ENCODE results near the gene PCSK9.

The PCSK9 gene

GRCh38 chr1:55043011-55043410, 3.7 kb downstream of the PCSK9 start:
- in situ Hi-C loops (cut with MboI; ENCODE audit: low sequenced_read_pairs) = no loop called here

GRCh38 chr1:55043726-55044125, 4.4 kb downstream of the PCSK9 start:
- in situ Hi-C loops (cut with MboI; ENCODE audit: low sequenced_read_pairs) = no loop called here

- in situ Hi-C loops (cut with MboI; ENCODE audit: low sequenced_read_pairs) = no loop called here
Observed at GRCh38 chr1:55044617-55045397, 5.5 kb downstream of the PCSK9 start.

- in situ Hi-C loops (cut with MboI; ENCODE audit: low sequenced_read_pairs) = no loop called here
Observed at GRCh38 chr1:55045430-55045829, 6.1 kb downstream of the PCSK9 start.

GRCh38 chr1:55046871-55047270, 7.5 kb downstream of the PCSK9 start:
- in situ Hi-C loops (cut with MboI; ENCODE audit: low sequenced_read_pairs) = no loop called here

GRCh38 chr1:55047611-55048010, 8.3 kb downstream of the PCSK9 start:
- in situ Hi-C loops (cut with MboI; ENCODE audit: low sequenced_read_pairs) = no loop called here

- in situ Hi-C loops (cut with MboI; ENCODE audit: low sequenced_read_pairs) = no loop called here
Observed at GRCh38 chr1:55048453-55049270, 9.3 kb downstream of the PCSK9 start.

GRCh38 chr1:55049271-55049913, 10.0 kb downstream of the PCSK9 start:
- in situ Hi-C loops (cut with MboI; ENCODE audit: low sequenced_read_pairs) = no loop called here

- in situ Hi-C loops (cut with MboI; ENCODE audit: low sequenced_read_pairs) = no loop called here
Observed at GRCh38 chr1:55049914-55050278, 10.5 kb downstream of the PCSK9 start.

- in situ Hi-C loops (cut with MboI; ENCODE audit: low sequenced_read_pairs) = no loop called here
Observed at GRCh38 chr1:55050283-55050682, 10.9 kb downstream of the PCSK9 start.

- in situ Hi-C loops (cut with MboI; ENCODE audit: low sequenced_read_pairs) = no loop called here
Observed at GRCh38 chr1:55051169-55051568, 11.8 kb downstream of the PCSK9 start.

GRCh38 chr1:55051621-55052020, 12.3 kb downstream of the PCSK9 start:
- in situ Hi-C loops (cut with MboI; ENCODE audit: low sequenced_read_pairs) = no loop called here

- in situ Hi-C loops (cut with MboI; ENCODE audit: low sequenced_read_pairs) = no loop called here
Observed at GRCh38 chr1:55052221-55053142, 13.1 kb downstream of the PCSK9 start.

- in situ Hi-C loops (cut with MboI; ENCODE audit: low sequenced_read_pairs) = no loop called here
Observed at GRCh38 chr1:55053265-55053954, 14.1 kb downstream of the PCSK9 start.

GRCh38 chr1:55054396-55054795, 15.0 kb downstream of the PCSK9 start:
- in situ Hi-C loops (cut with MboI; ENCODE audit: low sequenced_read_pairs) = no loop called here

GRCh38 chr1:55055084-55055882, 15.9 kb downstream of the PCSK9 start:
- in situ Hi-C loops (cut with MboI; ENCODE audit: low sequenced_read_pairs) = no loop called here

GRCh38 chr1:55055951-55056631, 16.7 kb downstream of the PCSK9 start:
- in situ Hi-C loops (cut with MboI; ENCODE audit: low sequenced_read_pairs) = no loop called here

GRCh38 chr1:55056632-55056992, 17.3 kb downstream of the PCSK9 start:
- in situ Hi-C loops (cut with MboI; ENCODE audit: low sequenced_read_pairs) = no loop called here

Measured in hTERT RPE-1 (cell line).